GM12878 (cell line): Measurements from ENCODE around the gene PNMT.

Experiments used
- ATF3 ChIP-seq: IDR thresholded peaks from 2 replicates; pipeline ENCODE4 v1.6.1; 2011; ENCODE audit warnings: low read depth, mild to moderate bottlenecking, low read length, moderate library complexity, borderline replicate concordance; ENCODE audit errors: extremely low read depth
- BHLHE40 ChIP-seq, 2 experiments: fragments of 450-650 bp in 1 of 2; IDR thresholded peaks; 2 replicates each; pipeline ENCODE4 v1.6.1; 2011 to 2017; ENCODE audit warnings: low read depth in 2 of 2, borderline replicate concordance in 1 of 2, improper control_type of control experiment in 1 of 2, low read length in 1 of 2, mild to moderate bottlenecking in 1 of 2
- CEBPZ ChIP-seq: fragments of 150-350 bp; IDR thresholded peaks from 2 replicates; pipeline ENCODE4 v1.6.1; 2016; ENCODE audit warnings: low read depth, low read length
- CTCF ChIP-seq, 3 experiments: IDR thresholded peaks in 2 of 3; conservative IDR thresholded peaks in 1 of 3; 2 replicates each; pipeline ENCODE4 v1.5.1; 2011; ENCODE audit warnings: low read depth in 3 of 3, low read length in 3 of 3, mild to moderate bottlenecking in 3 of 3, control low read depth in 2 of 3, moderate library complexity in 2 of 3, inconsistent platforms in 1 of 3, mixed read lengths in 1 of 3; ENCODE audit not compliant: control insufficient read depth in 2 of 3, insufficient read depth in 1 of 3; ENCODE audit errors: extremely low read depth in 1 of 3
- ESRRA ChIP-seq: IDR thresholded peaks from 2 replicates; pipeline ENCODE4 v1.6.1; 2012; ENCODE audit warnings: mild to moderate bottlenecking, low read length, improper control_type of control experiment
- FOS ChIP-seq: IDR thresholded peaks from 3 replicates; pipeline ENCODE4 v1.6.1; 2011; ENCODE audit warnings: borderline replicate concordance; ENCODE audit not compliant: insufficient read length; ENCODE audit errors: extremely low read depth
- NR2C2 ChIP-seq: IDR thresholded peaks from 2 replicates; pipeline ENCODE4 v1.6.1; 2011; ENCODE audit warnings: borderline replicate concordance, low read depth; ENCODE audit not compliant: control insufficient read depth, insufficient read length
- SP1 ChIP-seq: IDR thresholded peaks from one replicate; pipeline ENCODE4 v1.6.1; 2011; ENCODE audit warnings: low read depth, low read length

- TF ChIP-seq CTCF (IDR thresholded peaks at IDR 0.05 in 2 of 3, conservative IDR thresholded peaks at IDR 0.05 in 1 of 3; ENCODE audit: control insufficient read depth in 2 of 3, extremely low read depth in 1 of 3, insufficient read depth in 1 of 3, low read depth in 3 of 3, low read length in 3 of 3) (no peak), ESRRA (no peak), BHLHE40 (IDR thresholded peaks at IDR 0.05; ENCODE audit: borderline replicate concordance in 1 of 2, low read depth in 2 of 2, low read length in 1 of 2) (no peak), SP1 (no peak), FOS (no peak), ATF3 (no peak), CEBPZ (no peak), NR2C2 (no peak)
These were observed 29.7 kb downstream of the PNMT start for GRCh38 chr17:39697961-39698360.
